Stomach smooth muscle (tissue), 2 donors: ENCODE data around the gene NDRG2.
"Not testable (repeated sequence)": the region's sequence is repeated elsewhere in the genome, so short reads cannot be mapped to it uniquely, and the experiment has no call there.

Experiments
- H3K27ac ChIP-seq: one replicate; pipeline ENCODE4 v1.7.0; 2013; ENCODE audit warnings: mild to moderate bottlenecking, low read length, inconsistent platforms
- H3K27me3 ChIP-seq, 2 donors: one replicate each; pipeline ENCODE4 v1.7.0; 2013; ENCODE audit warnings: low read length in 2 of 2; ENCODE audit not compliant: insufficient read depth in 2 of 2, control insufficient read depth in 1 of 2
- H3K36me3 ChIP-seq, 2 donors: one replicate each; pipeline ENCODE4 v1.7.0; 2013; ENCODE audit warnings: low read length in 2 of 2; ENCODE audit not compliant: control insufficient read depth in 2 of 2, insufficient read depth in 2 of 2
- H3K4me1 ChIP-seq: one replicate; pipeline ENCODE4 v1.7.0; 2013; ENCODE audit warnings: low read length; ENCODE audit not compliant: control insufficient read depth, insufficient read depth
- H3K4me3 ChIP-seq, 2 donors: one replicate each; pipeline ENCODE4 v1.7.0; 2013; ENCODE audit warnings: low read length in 2 of 2
- H3K9ac ChIP-seq, 2 donors: one replicate each; pipeline ENCODE4 v1.7.0; 2013; ENCODE audit warnings: low read length in 2 of 2, mild to moderate bottlenecking in 1 of 2
- H3K9me3 ChIP-seq, 2 donors: one replicate each; pipeline ENCODE4 v1.7.0; 2013; ENCODE audit warnings: low read length in 2 of 2; ENCODE audit not compliant: control insufficient read depth in 2 of 2
- donor health status: healthy.
- donor health status: Pancreatic carcinoma.

NDRG2 gene

DNA sequence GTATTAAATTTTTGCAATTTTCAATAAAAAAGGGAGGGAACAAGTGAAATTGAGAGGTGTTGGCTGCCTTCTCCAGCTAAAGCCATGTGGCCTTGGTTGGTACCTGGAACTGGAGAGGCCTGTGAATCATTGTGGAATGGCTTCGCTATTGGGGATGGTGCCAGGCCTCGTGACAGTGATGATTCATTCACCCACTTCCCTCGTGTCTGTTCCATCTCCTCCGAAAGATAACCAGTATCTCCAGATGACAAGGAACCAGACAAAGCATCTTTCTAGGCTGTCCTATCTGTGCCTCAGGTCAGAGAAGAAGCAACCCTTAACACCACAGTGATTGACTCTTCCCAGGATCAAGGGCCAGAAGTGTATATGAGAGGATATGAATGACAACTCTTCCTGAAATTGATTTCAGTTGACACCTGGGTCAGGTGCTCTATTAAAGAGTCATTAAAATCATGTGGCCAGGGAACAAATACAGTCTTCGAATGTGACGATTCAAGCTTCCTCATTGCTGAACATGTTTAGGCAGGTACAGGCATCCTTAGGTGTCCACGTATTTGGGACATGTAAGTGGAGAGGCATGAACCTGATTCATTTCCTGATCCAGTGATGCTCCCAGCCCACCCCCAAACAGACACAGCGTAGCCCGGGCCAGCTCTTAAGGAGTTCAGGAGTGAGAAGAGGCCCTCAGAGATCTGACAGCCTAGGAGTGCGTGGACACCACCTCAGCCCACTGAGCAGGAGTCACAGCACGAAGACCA is 17.0 kb upstream of the NDRG2 start, which contains the start of gene RNASE7:
Gene RNASE7, plus strand, starts transcription at position 687 of the 758 bp plus-strand sequence. CDS start 631 bp downstream, outside the sequence.
- H3K27ac ChIP-seq = no peak within 1 kb of the TSS
- H3K9ac ChIP-seq = no peak within 1 kb of the TSS
- H3K9me3 ChIP-seq = no peaks in the 10 kb centered on the region
- H3K36me3 ChIP-seq = no peaks in the 10 kb centered on the region
- no peak within 1 kb of the TSS for H3K4me3 ChIP-seq
- peaks cover 18% of the 10 kb centered on the region for H3K4me1 ChIP-seq
- peaks cover 0 to 3% of the 10 kb centered on the region in 2 donors for H3K27me3 ChIP-seq

DNA sequence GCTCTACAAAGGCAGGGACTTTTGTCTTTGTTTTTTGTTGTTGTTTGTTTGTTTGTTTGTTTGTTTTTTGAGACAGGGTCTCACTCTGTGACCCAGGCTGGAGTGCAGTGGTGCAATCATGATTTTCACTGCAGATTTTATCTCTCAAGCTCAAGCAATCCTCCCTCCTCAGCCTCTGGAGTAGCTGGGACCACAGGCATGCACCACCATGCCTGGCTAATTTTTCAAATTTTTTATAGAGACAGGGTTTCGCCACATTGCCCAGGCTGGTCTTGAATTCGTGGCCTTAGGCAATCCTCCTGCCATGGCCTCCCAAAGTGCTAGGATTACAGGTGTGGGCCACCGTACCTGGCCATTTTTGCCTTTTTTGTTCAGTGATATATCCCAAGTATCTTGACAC is 16.1 kb upstream of the NDRG2 start:
- H3K27ac ChIP-seq = not testable (repeated sequence)
- peaks cover 20% of the 10 kb centered on the region for H3K4me1 ChIP-seq

DNA sequence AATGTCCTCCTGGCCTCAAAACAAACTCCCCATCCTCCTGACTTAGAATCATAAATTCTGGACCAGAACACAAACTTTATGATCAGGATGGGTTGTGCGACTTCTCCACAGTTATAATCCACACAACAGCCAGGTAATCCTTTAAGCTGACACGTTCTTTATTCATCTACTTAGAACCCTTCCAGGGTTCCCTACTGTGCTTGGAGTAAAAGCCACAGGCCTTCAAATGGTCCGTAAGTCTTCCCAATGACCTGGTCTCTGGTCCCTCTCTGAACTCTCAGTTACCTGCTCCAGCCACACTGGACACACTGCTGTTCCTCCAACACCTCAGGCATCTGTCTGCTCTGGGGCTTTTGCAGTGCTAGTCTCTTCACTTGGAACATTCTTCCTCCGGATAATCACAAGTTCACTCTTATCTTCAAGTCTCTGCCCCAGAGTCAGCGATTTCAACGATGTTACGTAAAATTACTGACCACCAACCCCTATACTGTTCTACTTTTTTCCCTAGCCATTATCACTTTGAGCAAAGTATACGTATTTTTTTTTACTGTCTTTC is 15.6 kb upstream of the NDRG2 start:
- Histone ChIP-seq H3K27ac (no peak overlapping the region), H3K4me1 (peaks cover 20% of the 10 kb centered on the region), H3K9ac (no peak overlapping the region), H3K27me3 (peaks cover 0 to 3% of the 10 kb centered on the region in 2 donors), H3K36me3 (no peaks in the 10 kb centered on the region), H3K4me3 (no peak overlapping the region), H3K9me3 (no peaks in the 10 kb centered on the region)

More for the DNA sequence above, 16.1 kb upstream of the NDRG2 start:
- not testable (repeated sequence) for H3K4me3 ChIP-seq, H3K27me3 ChIP-seq, H3K9me3 ChIP-seq, H3K36me3 ChIP-seq, H3K9ac ChIP-seq

DNA sequence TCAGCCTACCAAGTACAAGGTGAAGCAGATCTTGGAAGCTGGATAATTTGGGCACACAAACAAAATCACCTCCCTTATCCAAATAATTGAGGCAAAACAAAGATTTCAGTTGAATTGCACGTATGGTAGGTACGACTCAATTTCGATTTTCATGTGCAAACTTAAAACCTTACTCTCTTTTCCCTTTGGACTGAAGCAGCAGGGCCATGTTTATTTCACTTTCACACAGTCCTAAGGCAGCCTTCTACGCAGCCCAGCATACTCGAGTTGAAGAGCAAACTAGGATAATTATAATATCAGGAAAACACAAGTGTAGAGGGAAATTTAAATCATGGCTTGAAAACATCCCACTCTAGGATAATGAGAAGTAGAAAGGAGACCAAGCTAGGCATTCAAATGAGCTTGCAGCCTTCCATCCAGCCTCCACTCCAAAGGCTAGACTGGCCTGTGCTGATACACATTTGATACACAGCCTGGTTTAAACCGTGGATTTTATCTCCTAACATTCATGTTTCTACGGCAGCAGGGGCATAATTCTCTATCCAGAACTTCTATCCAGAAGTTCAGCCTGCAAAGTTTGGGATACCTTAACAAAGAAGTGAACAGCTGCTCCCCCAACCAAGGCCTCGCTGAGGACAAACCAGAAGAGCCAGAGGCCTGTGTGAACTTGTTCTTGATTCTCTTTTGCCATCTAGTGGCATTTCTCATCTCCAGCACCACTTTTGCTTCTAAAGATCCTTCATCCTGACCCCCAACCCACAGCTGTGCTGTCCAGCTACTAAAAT is 14.9 kb upstream of the NDRG2 start:
- H3K4me3 ChIP-seq = peak overlapping the region; percentile 29 to 57
- no peaks in the 10 kb centered on the region for H3K36me3 ChIP-seq
- H3K9ac ChIP-seq = peak overlapping the region; percentile 12 to 51
- no peaks in the 10 kb centered on the region for H3K9me3 ChIP-seq
- peaks cover 0 to 3% of the 10 kb centered on the region in 2 donors for H3K27me3 ChIP-seq
- peak overlapping the region; percentile 81 for H3K27ac ChIP-seq
- H3K4me1 ChIP-seq = peaks cover 20% of the 10 kb centered on the region

DNA sequence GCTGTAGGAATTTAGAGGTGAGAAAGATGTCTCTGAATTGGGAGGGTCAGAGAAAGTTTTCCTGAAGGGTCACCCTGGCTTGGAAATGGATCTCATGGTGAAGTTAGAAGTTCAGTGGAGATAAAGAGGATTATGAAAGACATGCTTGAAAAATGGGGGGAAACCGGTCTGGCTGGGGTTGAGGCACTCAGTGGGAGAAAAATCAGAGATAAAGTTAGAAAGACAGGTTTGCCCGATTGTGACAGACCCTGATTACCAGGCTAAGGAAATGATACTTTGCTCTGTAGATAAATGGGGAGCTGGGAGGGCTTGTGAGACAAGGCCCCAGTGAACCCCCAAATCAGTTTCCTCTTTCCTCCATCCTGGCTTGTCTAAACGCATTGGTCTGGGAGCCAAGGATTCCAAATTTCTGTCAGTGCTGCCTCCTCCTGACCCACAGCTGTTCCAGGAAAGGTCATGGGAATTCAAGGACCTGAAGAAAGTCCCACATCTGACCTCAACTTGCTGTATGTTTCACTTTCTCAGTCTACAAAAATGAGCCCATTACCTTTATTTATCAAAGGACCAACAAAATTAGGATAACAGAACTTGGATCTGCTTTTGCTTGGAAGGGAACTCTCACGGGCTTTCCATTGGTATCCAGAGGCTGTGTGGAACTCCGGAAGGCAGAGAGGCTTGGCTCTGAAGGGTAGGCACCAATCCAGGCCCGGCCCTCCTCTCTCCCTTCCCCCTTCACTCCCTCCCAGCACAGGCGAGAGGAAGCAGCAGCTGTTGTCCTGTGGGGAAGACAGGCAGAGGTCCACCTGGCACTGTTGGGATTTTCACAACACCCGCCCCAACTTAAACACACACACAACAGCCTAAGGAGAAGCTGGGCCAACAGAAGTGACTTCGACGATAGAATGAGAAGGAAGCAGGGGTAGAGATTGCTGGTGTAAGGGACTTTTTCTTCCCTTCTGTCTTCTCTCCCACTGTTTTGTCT is 13.9 kb upstream of the NDRG2 start:
- H3K4me1 ChIP-seq = peaks cover 20% of the 10 kb centered on the region
- H3K9me3 ChIP-seq = no peaks in the 10 kb centered on the region
- H3K4me3 ChIP-seq = peak overlapping the region; percentile 29 to 57
- peak overlapping the region; percentile 81 for H3K27ac ChIP-seq
- H3K36me3 ChIP-seq = no peaks in the 10 kb centered on the region
- H3K27me3 ChIP-seq = no peaks in the 10 kb centered on the region
- H3K9ac ChIP-seq = peak overlapping the region; percentile 12 to 47

DNA sequence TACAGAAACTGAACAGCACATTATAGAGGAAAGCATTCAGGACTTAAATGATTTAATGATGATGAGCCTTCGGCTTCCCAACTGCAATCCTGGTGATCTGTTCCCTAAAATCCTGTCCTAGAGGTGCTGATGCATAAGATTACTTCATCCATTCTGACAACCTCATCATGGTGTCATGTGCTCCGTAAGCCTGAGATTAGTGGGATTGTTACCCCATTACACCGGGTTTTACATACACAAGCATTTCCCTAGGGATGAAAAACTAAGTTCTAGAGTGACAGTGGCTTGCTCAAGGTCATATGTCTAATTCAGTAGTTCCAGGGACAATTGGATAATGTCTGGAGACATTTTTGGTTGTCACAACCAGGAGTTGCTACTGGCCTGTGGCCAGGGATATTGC is 12.3 kb upstream of the NDRG2 start:
- Histone ChIP-seq H3K4me3 (no peak overlapping the region), H3K4me1 (peaks cover 25% of the 10 kb centered on the region), H3K27me3 (no peaks in the 10 kb centered on the region), H3K27ac (no peak overlapping the region), H3K9me3 (no peaks in the 10 kb centered on the region), H3K36me3 (no peaks in the 10 kb centered on the region), H3K9ac (no peak overlapping the region)

DNA sequence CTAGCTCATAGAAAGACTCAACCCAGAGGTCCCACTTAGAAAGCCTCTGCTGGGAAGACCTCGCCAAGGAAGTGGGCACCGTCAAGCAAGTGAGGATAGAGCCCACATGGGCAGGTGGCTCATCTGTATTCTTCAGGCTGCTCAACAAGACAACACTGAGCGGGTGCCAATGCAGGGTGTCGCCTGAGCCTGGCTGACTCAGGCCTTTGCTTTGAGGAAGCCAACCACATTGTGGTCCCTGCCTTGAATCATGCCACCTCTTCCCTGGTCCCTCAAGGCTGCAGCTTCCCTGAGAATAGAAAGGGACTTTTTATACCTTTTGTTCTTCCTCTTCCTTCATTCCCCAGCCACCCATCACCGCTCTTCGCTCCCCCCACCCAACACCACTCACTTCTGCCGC is 11.9 kb upstream of the NDRG2 start:
- no peak overlapping the region for H3K4me3 ChIP-seq
- H3K36me3 ChIP-seq = no peaks in the 10 kb centered on the region
- H3K27ac ChIP-seq = no peak overlapping the region
- peaks cover 25% of the 10 kb centered on the region for H3K4me1 ChIP-seq
- no peaks in the 10 kb centered on the region for H3K9me3 ChIP-seq
- H3K27me3 ChIP-seq = no peaks in the 10 kb centered on the region
- H3K9ac ChIP-seq = no peak overlapping the region

DNA sequence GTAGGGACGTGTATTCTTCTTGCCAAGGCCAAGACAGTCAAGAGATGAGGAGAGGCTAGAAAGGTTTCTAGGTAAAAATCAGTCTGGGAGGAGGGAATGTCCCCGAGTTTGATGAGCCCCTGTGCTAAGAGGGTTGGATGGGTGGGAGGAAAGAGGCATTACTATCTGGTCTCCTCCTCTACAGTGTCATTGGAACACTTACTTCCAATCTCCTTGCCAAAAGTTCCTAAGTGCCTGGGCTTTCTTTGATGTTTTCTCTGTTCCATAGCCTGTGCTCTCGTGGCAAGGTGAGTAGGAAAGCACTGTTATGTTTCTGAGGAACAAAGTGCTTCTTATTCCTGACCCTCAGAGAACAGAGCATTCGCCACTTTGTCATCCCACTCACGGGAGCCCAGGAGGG is 9.8 kb upstream of the NDRG2 start, which contains the start of gene RNASE13:
Gene RNASE13, minus strand, starts transcription at position 101 of the 400 bp plus-strand sequence. CDS start 519 bp downstream, outside the sequence.
- H3K27ac ChIP-seq = no peak within 1 kb of the TSS
- no peaks in the 10 kb centered on the region for H3K36me3 ChIP-seq
- no peak within 1 kb of the TSS for H3K9ac ChIP-seq
- no peaks in the 10 kb centered on the region for H3K9me3 ChIP-seq
- H3K4me1 ChIP-seq = peaks cover 22% of the 10 kb centered on the region
- H3K27me3 ChIP-seq = no peaks in the 10 kb centered on the region
- H3K4me3 ChIP-seq = no peak within 1 kb of the TSS

DNA sequence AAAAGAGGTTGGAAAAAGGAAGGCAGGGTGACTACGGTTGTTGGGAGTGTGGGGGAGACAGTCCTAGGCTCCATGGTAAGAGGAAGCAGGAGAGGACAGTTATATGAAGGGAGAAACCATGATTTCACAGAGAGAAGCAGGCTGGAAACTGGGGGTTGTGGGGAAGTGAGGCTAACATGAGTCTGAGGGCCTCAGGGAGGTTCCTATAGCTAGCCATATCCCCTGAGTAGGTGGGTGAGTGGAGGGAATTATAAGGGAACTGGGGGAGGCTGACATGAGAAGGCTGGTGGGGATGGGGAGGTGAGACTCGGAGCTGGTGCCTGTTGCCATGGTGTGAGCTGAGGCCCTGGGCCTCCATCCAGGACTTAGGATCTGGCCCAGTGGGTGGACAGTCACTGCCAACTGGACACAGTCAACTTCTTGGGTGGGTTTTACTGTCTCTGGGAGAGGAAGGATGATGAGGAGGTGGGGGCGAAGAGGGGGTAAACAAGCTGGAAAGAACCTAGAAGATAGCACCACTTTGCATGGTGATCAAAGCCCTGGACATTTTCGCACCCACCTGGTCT is 8.4 kb upstream of the NDRG2 start:
- peaks cover 7% of the 10 kb centered on the region for H3K4me1 ChIP-seq
- H3K36me3 ChIP-seq = no peaks in the 10 kb centered on the region
- H3K9ac ChIP-seq = no peak overlapping the region
- H3K27me3 ChIP-seq = no peaks in the 10 kb centered on the region
- no peak overlapping the region for H3K27ac ChIP-seq
- no peak overlapping the region for H3K4me3 ChIP-seq
- H3K9me3 ChIP-seq = no peaks in the 10 kb centered on the region
